Ectodermal cell (in vitro differentiated cells): ENCODE data around the gene AMIGO1.

Source experiments
- H3K27ac ChIP-seq: 2 replicates; pipeline ENCODE4 v1.7.0; 2013; ENCODE audit warnings: mild to moderate bottlenecking, low read depth, low read length; ENCODE audit not compliant: insufficient read depth, poor library complexity, severe bottlenecking
- H3K27me3 ChIP-seq: 2 replicates; pipeline ENCODE4 v1.7.0; 2013; ENCODE audit warnings: mild to moderate bottlenecking, low read length; ENCODE audit not compliant: insufficient read depth, control insufficient read depth, poor library complexity, severe bottlenecking
- H3K36me3 ChIP-seq: one replicate; pipeline ENCODE4 v1.7.0; 2013; ENCODE audit warnings: low read length; ENCODE audit not compliant: control insufficient read depth, insufficient read depth
- H3K4me1 ChIP-seq: one replicate; pipeline ENCODE4 v1.7.0; 2013; ENCODE audit warnings: low read length; ENCODE audit not compliant: control insufficient read depth, insufficient read depth
- H3K4me3 ChIP-seq: 2 replicates; pipeline ENCODE4 v1.7.0; 2013; ENCODE audit warnings: low read depth, low read length, control low read depth; ENCODE audit not compliant: insufficient read depth
- H3K9me3 ChIP-seq: 2 replicates; pipeline ENCODE4 v1.7.0; 2013; ENCODE audit warnings: mild to moderate bottlenecking, low read length, moderate library complexity; ENCODE audit not compliant: control insufficient read depth
- WGBS, 2 experiments: methylation state at CpG; one replicate each; pipeline ENCODE4 v1.1.7; 2013; ENCODE audit warnings: missing lambda C conversion rate in 2 of 2; 5-methylcytosine and 5-hydroxymethylcytosine counted together

AMIGO1 gene

DNA sequence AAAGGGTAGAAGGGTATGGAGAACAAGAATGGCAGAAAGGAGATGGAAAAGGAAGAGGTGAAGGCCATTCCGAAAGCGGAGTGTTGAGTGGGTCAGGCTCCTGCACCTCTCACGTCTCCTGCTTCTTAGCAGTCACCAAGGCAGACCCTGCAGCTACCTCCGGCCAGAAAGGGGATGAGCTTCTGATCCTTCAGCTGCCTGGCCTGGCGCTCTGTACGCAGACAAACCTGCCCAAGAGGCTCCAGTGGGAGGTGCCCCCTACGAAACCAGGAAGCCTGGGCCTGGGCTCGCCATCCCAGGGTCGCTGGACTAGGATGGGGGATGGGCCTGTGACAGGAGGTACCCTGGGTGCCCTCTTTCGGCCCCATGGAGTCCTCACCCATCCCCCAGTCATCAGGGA is 33.1 kb upstream of the AMIGO1 start:
- WGBS, 2 experiments = 90 to 91% methylated on average over 10 of the region's 10 CpGs
- Histone ChIP-seq H3K27me3 (no peaks in the 10 kb centered on the region), H3K27ac (no peak overlapping the region), H3K4me3 (no peak overlapping the region), H3K4me1 (peaks cover 8% of the 10 kb centered on the region), H3K36me3 (no peaks in the 10 kb centered on the region), H3K9me3 (no peaks in the 10 kb centered on the region)

DNA sequence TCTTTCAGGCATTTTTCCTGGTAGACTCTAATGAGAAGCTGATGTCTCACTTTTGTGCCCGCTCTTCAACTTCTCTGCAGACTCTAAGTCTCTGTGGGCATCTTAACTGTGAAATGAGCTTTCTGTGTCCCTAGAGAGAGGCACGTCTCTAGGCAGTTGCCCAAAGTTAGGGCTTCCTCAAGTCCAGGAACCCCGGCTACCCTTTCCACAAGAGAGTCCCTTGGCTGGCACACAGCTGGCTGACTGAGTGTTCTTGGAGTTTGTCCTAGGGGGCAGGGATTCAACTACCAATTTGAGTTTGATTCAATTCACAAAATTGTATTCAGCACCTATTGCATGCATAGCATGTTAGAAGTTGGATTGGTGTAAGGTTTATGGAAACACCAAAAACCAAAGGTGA is 31.6 kb upstream of the AMIGO1 start:
- H3K36me3 ChIP-seq = no peaks in the 10 kb centered on the region
- H3K4me1 ChIP-seq = peaks cover 2% of the 10 kb centered on the region
- 91 to 98% methylated on average over 3 of the region's 3 CpGs for WGBS, 2 experiments
- no peaks in the 10 kb centered on the region for H3K9me3 ChIP-seq
- H3K4me3 ChIP-seq = no peak overlapping the region
- H3K27me3 ChIP-seq = no peaks in the 10 kb centered on the region
- no peak overlapping the region for H3K27ac ChIP-seq

GRCh38 chr1:109539676-109540075 is 30.1 kb upstream of the AMIGO1 start, which contains the start of gene GPR61:
Gene GPR61, plus strand, starts transcription at chr1:109539872. Its CDS starts 3,151 bp downstream, at chr1:109543023.
- H3K27me3 ChIP-seq = no peaks in the 10 kb centered on the region
- H3K36me3 ChIP-seq = no peaks in the 10 kb centered on the region
- H3K9me3 ChIP-seq = no peaks in the 10 kb centered on the region
- peaks cover 9% of the 10 kb centered on the region for H3K4me1 ChIP-seq
- no peak within 1 kb of the TSS for H3K27ac ChIP-seq
- WGBS, 2 experiments = 40% methylated on average over 7 of the region's 7 CpGs
- peak within 1 kb of the TSS; percentile 19 for H3K4me3 ChIP-seq

GRCh38 chr1:109538827-109539555 is 29.5 kb upstream of the AMIGO1 start:
- Histone ChIP-seq H3K36me3 (no peaks in the 10 kb centered on the region), H3K4me3 (no peak overlapping the region), H3K27ac (no peak overlapping the region), H3K27me3 (no peaks in the 10 kb centered on the region), H3K9me3 (no peaks in the 10 kb centered on the region), H3K4me1 (peaks cover 9% of the 10 kb centered on the region)
- 87 to 93% methylated on average over 9 of the region's 9 CpGs for WGBS, 2 experiments

DNA sequence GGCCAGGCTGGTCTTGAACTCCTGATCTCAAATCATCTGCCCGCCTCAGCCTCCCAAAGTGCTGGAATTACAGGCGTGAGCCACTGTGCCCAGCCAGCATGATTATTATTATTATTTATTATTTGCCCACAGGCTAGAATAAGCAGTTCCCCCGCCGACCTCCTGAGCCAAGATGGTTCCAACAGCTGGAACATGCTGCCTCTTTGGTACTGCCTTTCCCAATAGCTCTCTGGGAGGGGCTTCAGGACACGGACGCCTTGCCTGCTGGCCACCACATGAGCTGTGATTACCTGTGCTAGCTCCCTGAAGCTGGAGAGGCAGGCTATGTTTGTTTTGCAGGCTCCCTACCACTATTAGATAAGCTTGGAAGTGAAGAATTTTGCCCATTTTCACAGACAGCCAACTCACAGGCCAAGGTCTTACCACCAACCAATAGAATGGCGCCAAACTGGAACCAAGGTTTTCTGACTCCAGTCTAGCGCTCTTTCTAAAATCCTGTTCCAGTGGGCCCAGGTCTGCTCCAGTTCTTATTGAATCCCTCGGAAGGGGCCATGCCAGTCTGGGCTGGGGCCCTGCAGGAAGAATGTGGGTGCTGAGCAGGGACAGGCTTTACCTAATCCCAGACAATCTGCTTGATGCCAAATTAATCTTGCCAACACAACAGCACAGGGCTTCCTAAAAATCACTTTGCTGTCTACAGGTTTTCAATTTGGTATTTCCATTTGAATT is 28.1 kb upstream of the AMIGO1 start:
- H3K9me3 ChIP-seq = no peaks in the 10 kb centered on the region
- H3K4me1 ChIP-seq = peaks cover 9% of the 10 kb centered on the region
- WGBS, 2 experiments = 91 to 93% methylated on average over 9 of the region's 9 CpGs
- H3K36me3 ChIP-seq = no peaks in the 10 kb centered on the region
- H3K4me3 ChIP-seq = no peak overlapping the region
- H3K27me3 ChIP-seq = no peaks in the 10 kb centered on the region
- H3K27ac ChIP-seq = no peak overlapping the region

- WGBS, 2 experiments = 84% methylated on average over 5 of the region's 5 CpGs
- Histone ChIP-seq H3K27me3 (no peaks in the 10 kb centered on the region), H3K4me1 (peaks cover 9% of the 10 kb centered on the region), H3K36me3 (no peaks in the 10 kb centered on the region), H3K27ac (no peak overlapping the region), H3K4me3 (no peak overlapping the region), H3K9me3 (no peaks in the 10 kb centered on the region)
Measured at GRCh38 chr1:109535971-109536491, 26.5 kb upstream of the AMIGO1 start.

DNA sequence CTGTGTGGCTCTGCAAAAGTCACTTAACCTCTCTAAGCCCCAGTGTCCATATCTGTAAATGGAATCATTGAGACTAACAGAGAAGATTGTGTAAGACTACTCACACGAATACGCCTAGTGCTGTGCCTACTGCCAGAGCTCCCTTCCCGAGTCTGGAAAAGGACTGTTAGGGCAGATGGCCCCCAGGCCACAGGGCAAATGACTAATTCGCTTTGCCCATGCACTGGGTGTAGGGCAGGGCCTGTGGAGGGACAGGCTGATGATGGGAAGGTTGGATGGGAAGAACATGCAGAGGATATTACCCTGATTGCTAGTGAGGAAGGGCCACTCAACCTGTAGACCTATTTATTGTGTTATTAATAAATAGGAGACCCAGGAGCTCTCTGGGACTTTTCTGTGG is 26.0 kb upstream of the AMIGO1 start:
- Histone ChIP-seq H3K4me3 (no peak overlapping the region), H3K27me3 (no peaks in the 10 kb centered on the region), H3K36me3 (no peaks in the 10 kb centered on the region), H3K9me3 (no peaks in the 10 kb centered on the region), H3K4me1 (peaks cover 9% of the 10 kb centered on the region), H3K27ac (no peak overlapping the region)
- WGBS, 2 experiments = 91 to 96% methylated on average over 4 of the region's 4 CpGs

DNA sequence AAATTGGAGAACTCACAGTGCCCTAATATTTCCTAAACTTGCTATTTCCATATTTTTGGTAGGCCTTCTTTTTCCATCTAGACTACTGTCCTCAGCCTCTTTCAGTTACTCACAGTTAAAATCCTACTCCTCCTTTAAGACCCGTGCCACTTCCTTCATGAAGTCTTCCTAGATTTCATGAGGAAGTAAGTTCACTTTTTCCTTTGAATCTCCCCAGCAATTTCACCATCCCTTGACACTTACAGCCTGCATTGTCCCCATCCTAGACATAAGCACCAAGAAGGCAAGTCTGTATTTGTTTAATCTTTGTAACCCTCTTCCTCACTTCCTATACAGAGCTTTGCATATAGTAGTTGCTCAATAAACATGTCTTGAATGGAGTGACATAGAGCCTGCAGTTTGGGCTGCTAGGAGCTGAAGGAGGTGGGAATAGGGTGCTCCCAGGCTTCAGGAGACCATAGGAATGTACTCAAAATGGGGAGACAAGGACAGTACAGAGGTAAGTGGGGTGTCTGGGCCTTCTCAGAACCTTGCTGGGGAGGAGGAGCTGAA is 24.9 kb upstream of the AMIGO1 start:
- H3K27ac ChIP-seq = no peak overlapping the region
- WGBS, 2 experiments = 84 to 89% methylated on average over 1 of the region's 1 CpG

GRCh38 chr1:109532365-109533136 is 23.0 kb upstream of the AMIGO1 start:
- Histone ChIP-seq H3K27ac (peak overlapping the region; percentile 36), H3K4me1 (peaks cover 18% of the 10 kb centered on the region), H3K9me3 (no peaks in the 10 kb centered on the region), H3K36me3 (no peaks in the 10 kb centered on the region), H3K27me3 (no peaks in the 10 kb centered on the region), H3K4me3 (no peak overlapping the region)
- WGBS, 2 experiments = 27% methylated on average over 12 of the region's 12 CpGs

More for the DNA sequence above, 24.9 kb upstream of the AMIGO1 start:
- Histone ChIP-seq H3K9me3 (no peaks in the 10 kb centered on the region), H3K4me1 (peaks cover 18% of the 10 kb centered on the region), H3K36me3 (no peaks in the 10 kb centered on the region), H3K4me3 (no peak overlapping the region), H3K27me3 (no peaks in the 10 kb centered on the region)
